NCI-H2107 (cell line): ENCODE data around the gene INSL3.
A peak's percentile ranks its signal among the peaks of the same experiment; 100 is the strongest.

Experiments
- DNase-seq: peaks from one replicate; lab custom pipeline; 2025; lab: John Stamatoyannopoulos, UW

The INSL3 gene

GRCh38 chr19:17846146-17846545, 24.8 kb upstream of the INSL3 start:
- DNase-seq = no peak

- no peak for DNase-seq
Measured at GRCh38 chr19:17843908-17844490, 22.7 kb upstream of the INSL3 start.

- no peak for DNase-seq
Measured at GRCh38 chr19:17843292-17843827, 22.0 kb upstream of the INSL3 start.

GRCh38 chr19:17842663-17843291, 21.5 kb upstream of the INSL3 start:
- no peak for DNase-seq

GRCh38 chr19:17841810-17842662, 20.7 kb upstream of the INSL3 start:
- peak; percentile 25 for DNase-seq

- no peak for DNase-seq
Measured at GRCh38 chr19:17841371-17841809, 20.1 kb upstream of the INSL3 start.

GRCh38 chr19:17840019-17840418, 18.7 kb upstream of the INSL3 start:
- DNase-seq = no peak

GRCh38 chr19:17837972-17838371, 16.7 kb upstream of the INSL3 start:
- DNase-seq = no peak

GRCh38 chr19:17836530-17836929, 15.2 kb upstream of the INSL3 start:
- DNase-seq = no peak

GRCh38 chr19:17835182-17836006, 14.1 kb upstream of the INSL3 start:
- no peak for DNase-seq

- no peak for DNase-seq
Measured at GRCh38 chr19:17834350-17835181, 13.2 kb upstream of the INSL3 start.

GRCh38 chr19:17832443-17833208, 11.3 kb upstream of the INSL3 start:
- no peak for DNase-seq

- no peak for DNase-seq
Measured at GRCh38 chr19:17831419-17831888, 10.1 kb upstream of the INSL3 start.

GRCh38 chr19:17830567-17831418, 9.5 kb upstream of the INSL3 start:
- no peak for DNase-seq

- DNase-seq = no peak
Measured at GRCh38 chr19:17829855-17830566, 8.7 kb upstream of the INSL3 start.

- DNase-seq = no peak
Measured at GRCh38 chr19:17826508-17827056, 5.3 kb upstream of the INSL3 start.

GRCh38 chr19:17824339-17824738, 3.0 kb upstream of the INSL3 start:
- DNase-seq = no peak
